ENCODE data around the gene CLIC4. TPM values are rescaled to one million over a fixed set of nuclear protein-coding genes. Genes with fewer than 3 reads are reported as not detected.

Gene CLIC4
- total and polyA plus RNA-seq, 2 experiments from 2014 or later = 92.5 to 308 TPM

DNA sequence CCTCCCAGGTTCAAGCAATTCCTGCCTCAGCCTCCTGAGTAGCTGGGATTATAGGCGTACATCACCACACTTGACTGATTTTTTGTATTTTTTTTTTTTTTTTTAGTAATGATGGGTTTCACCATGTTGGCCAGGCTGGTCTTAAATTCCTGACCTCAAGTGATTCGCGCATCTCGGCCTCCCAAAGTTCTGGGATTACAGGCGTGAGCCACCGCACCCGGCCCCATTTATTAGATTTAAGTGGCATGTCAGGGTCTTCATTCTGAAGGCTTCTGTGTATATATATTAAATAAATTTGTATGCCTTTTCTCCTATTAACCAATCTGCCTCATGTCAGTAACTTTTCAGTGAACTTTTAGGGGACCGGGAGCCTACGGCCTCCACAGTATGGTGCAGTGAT lies 6.0 kb upstream of the CLIC4 start:
- no peak overlapping the region for H3K4me3 Mint-ChIP-seq
- peak overlapping the region; percentile 85 for H3K27ac Mint-ChIP-seq
- H3K27ac ChIP-seq (ENCODE audit: low read depth) = peak overlapping the region; percentile 69

DNA sequence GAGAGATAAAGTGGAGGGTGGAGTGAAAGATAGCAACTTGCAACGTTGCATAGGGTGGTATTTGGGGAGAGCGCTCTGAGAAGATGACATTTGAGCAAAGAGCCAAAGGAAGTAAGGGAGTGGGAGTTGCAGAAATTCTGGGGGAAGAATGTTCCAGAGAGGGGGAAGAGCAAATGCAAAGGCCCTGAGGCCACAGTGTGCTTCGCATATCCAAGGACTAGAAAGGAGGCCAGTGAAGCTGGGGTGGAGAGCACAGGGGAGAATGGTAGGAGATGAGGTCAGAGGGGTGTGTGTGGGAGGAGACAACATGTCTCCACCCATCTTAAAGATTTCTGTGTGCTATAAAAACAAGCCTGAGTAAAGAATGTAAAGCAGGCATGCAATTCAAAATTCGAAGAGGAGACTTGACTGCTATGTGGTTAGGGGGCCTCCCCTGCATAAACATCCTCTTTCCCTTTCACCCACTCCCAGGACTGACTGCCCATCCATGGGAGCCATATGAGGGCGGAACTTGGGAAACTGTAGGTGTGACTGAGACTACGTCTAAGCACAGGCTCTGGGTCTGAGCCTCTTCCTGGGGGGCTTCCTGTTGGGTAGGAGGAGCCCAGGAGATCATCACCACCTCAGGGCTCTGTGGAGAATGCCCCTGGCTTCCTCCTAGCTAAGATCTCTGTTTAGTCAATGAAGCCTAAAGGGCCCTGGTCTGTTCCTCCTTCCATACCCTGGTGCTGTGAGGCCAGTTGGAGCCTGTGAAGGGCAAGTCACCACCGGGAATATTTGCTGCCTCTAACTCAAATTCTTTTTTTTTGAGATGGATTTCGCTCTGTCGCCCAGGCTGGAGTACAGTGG lies 2.9 kb upstream of the CLIC4 start:
- ATAC-seq (peak; percentile 5), DNase-seq (ENCODE audit: low spot score) (peak; percentile 82)
- peaks cover 43% of the 10 kb centered on the region for H3K4me1 Mint-ChIP-seq
- Histone ChIP-seq H3K79me2 (replicated peaks; ENCODE audit: insufficient read depth) (peaks cover 15% of the 10 kb centered on the region), H3F3A (replicated peaks; ENCODE audit: low read depth) (peaks cover 22% of the 10 kb centered on the region), H3K4me2 (peak overlapping the region; percentile 46), H4K20me1 (replicated peaks; ENCODE audit: insufficient read depth) (peaks cover 2% of the 10 kb centered on the region; the same call in 1 of the 2 replicates), H2AFZ (no peak overlapping the region), H3K27me3 (ENCODE audit: insufficient read depth) (no peaks in the 10 kb centered on the region), H3K4me3 (peak overlapping the region; percentile 11; the same call in 1 of the 2 replicates), H3K27ac (ENCODE audit: low read depth) (peak overlapping the region; percentile 95), H3K4me1 (ENCODE audit: insufficient read depth) (peaks cover 57% of the 10 kb centered on the region), H3K36me3 (ENCODE audit: insufficient read depth) (no peaks in the 10 kb centered on the region), H3K9me2 (ENCODE audit: insufficient read depth) (no peaks in the 10 kb centered on the region)
- H3K9me3 Mint-ChIP-seq = no peaks in the 10 kb centered on the region; the same call in 2 of the 3 replicates
- peak overlapping the region; percentile 90 for H3K27ac Mint-ChIP-seq
- H3K27me3 Mint-ChIP-seq (ENCODE audit: insufficient read depth, low read depth, poor library complexity) = peaks cover 20% of the 10 kb centered on the region
- no peak overlapping the region; the same call in 2 of the 3 replicates for H3K4me3 Mint-ChIP-seq
- H3K36me3 Mint-ChIP-seq (ENCODE audit: low read depth) = peaks cover 14% of the 10 kb centered on the region
- TF ChIP-seq NANOG (IDR thresholded peaks at IDR 0.05; ENCODE audit: borderline replicate concordance) (no peak), ZNF114 (CRISPR knock-in tag; IDR thresholded peaks at IDR 0.05) (no peak), EZH2 (IDR thresholded peaks at IDR 0.05; ENCODE audit: low read depth, unreplicated experiment) (no peak), CREB1 (CRISPR knock-in tag; IDR thresholded peaks at IDR 0.05; ENCODE audit: low read depth) (0 out of 2 replicates have a peak, but pooled peaks have one; percentile 32), POLR2AphosphoS5 (IDR thresholded peaks at IDR 0.05; ENCODE audit: low read depth) (peak; percentile 39; the same call in 1 of the 2 replicates)

More for the DNA sequence above, 6.0 kb upstream of the CLIC4 start:
- Histone ChIP-seq H3K79me2 (replicated peaks; ENCODE audit: insufficient read depth) (no peaks in the 10 kb centered on the region), H3K27me3 (ENCODE audit: insufficient read depth) (no peaks in the 10 kb centered on the region), H3F3A (replicated peaks; ENCODE audit: low read depth) (peaks cover 24% of the 10 kb centered on the region), H3K4me3 (peak overlapping the region; percentile 6; the same call in 1 of the 2 replicates), H3K4me2 (peak overlapping the region; percentile 46), H2AFZ (no peak overlapping the region), H3K4me1 (ENCODE audit: insufficient read depth) (peaks cover 74% of the 10 kb centered on the region), H3K9me2 (ENCODE audit: insufficient read depth) (no peaks in the 10 kb centered on the region), H3K36me3 (ENCODE audit: insufficient read depth) (no peaks in the 10 kb centered on the region), H4K20me1 (replicated peaks; ENCODE audit: insufficient read depth) (no peaks in the 10 kb centered on the region)
- DNase-seq (ENCODE audit: low spot score) (no peak), ATAC-seq (no peak)
- no peak for TF ChIP-seq CREB1 (CRISPR knock-in tag; IDR thresholded peaks at IDR 0.05; ENCODE audit: low read depth)
- TF ChIP-seq, protein P1, sequence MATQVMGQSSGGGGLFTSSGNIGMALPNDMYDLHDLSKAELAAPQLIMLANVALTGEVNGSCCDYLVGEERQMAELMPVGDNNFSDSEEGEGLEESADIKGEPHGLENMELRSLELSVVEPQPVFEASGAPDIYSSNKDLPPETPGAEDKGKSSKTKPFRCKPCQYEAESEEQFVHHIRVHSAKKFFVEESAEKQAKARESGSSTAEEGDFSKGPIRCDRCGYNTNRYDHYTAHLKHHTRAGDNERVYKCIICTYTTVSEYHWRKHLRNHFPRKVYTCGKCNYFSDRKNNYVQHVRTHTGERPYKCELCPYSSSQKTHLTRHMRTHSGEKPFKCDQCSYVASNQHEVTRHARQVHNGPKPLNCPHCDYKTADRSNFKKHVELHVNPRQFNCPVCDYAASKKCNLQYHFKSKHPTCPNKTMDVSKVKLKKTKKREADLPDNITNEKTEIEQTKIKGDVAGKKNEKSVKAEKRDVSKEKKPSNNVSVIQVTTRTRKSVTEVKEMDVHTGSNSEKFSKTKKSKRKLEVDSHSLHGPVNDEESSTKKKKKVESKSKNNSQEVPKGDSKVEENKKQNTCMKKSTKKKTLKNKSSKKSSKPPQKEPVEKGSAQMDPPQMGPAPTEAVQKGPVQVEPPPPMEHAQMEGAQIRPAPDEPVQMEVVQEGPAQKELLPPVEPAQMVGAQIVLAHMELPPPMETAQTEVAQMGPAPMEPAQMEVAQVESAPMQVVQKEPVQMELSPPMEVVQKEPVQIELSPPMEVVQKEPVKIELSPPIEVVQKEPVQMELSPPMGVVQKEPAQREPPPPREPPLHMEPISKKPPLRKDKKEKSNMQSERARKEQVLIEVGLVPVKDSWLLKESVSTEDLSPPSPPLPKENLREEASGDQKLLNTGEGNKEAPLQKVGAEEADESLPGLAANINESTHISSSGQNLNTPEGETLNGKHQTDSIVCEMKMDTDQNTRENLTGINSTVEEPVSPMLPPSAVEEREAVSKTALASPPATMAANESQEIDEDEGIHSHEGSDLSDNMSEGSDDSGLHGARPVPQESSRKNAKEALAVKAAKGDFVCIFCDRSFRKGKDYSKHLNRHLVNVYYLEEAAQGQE (IDR thresholded peaks at IDR 0.05; ENCODE audit: unreplicated experiment) = no peak
- peaks cover 53% of the 10 kb centered on the region for H3K4me1 Mint-ChIP-seq
- H3K36me3 Mint-ChIP-seq (ENCODE audit: low read depth) = no peaks in the 10 kb centered on the region; the same call in 2 of the 3 replicates
- H3K9me3 Mint-ChIP-seq = no peaks in the 10 kb centered on the region
- peaks cover 18% of the 10 kb centered on the region for H3K27me3 Mint-ChIP-seq (ENCODE audit: insufficient read depth, low read depth, poor library complexity)

Measured in GM23338 (cell line).